ENCODE results near the gene RIMKLB. TPM values are rescaled to one million over a fixed set of nuclear protein-coding genes. Genes with fewer than 3 reads are reported as not detected.
"Not testable (repeated sequence)": the region's sequence is repeated elsewhere in the genome, so short reads cannot be mapped to it uniquely, and the experiment has no call there.

The RIMKLB gene
- polyA plus RNA-seq, 4 donors, result 9.5 to 42.7 (median 23.9) TPM

DNA sequence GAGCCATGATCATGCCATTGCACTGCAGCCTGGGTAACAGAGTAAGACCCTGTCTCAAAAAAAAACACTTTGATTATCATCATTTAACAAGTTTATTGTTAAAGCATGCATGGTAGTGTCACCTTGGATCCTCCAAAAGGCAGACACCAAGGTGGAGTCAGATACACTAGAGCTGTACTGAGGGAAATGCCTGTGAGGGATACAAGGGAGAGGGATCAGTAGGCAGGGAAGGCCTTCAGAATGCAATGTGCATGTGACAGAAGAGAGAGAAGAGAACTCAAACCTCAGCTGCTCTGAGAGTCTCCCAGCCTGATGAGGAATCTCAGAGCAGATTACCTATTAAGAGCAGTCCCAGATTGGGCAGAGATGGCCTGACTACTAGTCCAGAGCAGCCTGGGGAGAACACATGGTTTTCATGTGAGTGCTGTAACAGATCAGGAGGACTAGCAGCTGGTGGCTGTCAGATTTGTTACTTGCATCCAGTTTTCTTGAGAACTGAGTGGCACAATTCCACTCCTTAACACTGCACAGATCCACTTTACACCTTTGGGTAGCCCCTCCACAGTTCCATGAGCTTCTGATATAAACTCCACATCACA, 86.6 kb downstream of the RIMKLB start:
- peaks cover 0 to 2% (median 0%) of the 10 kb centered on the region in 3 donors for H3K27me3 ChIP-seq (ENCODE audit: control insufficient read depth in 3 of 3, insufficient read depth in 3 of 3, low read length in 3 of 3)
- H3K9me3 ChIP-seq (ENCODE audit: control insufficient read depth in 2 of 2, insufficient read depth in 1 of 2, low read depth in 1 of 2, low read length in 1 of 2), result peaks cover 0 to 3% of the 10 kb centered on the region in 2 donors
- peaks cover 0 to 2% (median 0%) of the 10 kb centered on the region in 3 donors for H3K36me3 ChIP-seq (ENCODE audit: control insufficient read depth in 3 of 3, insufficient read depth in 2 of 3, low read depth in 1 of 3, low read length in 3 of 3)
- no peaks in the 10 kb centered on the region for H3K4me1 ChIP-seq (ENCODE audit: control insufficient read depth in 3 of 3, insufficient read depth in 2 of 3, low read depth in 1 of 3, low read length in 2 of 3)
- DNase-seq, result no peak
- no peak for FAIRE-seq
- H3K4me3 ChIP-seq (ENCODE audit: low read depth in 1 of 3, low read length in 3 of 3), result no peak overlapping the region
- no peak overlapping the region for H3K27ac ChIP-seq (ENCODE audit: low read depth in 1 of 3, low read length in 2 of 3)

DNA sequence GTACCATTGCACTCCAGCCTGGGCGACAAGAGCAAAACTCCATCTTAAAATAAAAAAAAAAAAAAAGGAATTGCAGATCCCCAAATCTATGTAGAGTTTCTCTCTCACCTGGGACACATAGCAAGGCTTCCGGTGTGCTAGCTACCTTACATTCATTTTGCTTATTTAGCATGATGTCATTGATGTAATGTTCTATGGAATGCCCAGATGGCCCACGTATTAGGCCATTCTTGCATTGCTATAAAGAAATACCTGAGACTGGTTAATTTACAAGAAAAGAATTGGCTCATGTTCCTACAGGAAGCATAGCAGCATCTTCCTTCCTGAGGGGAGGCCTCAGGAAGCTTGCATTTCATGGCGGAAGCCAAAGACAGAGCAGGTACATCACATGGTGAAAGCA, 87.7 kb downstream of the RIMKLB start:
- Histone ChIP-seq H3K4me1 (ENCODE audit: control insufficient read depth in 3 of 3, insufficient read depth in 2 of 3, low read depth in 1 of 3, low read length in 2 of 3) (no peaks in the 10 kb centered on the region), H3K9me3 (ENCODE audit: control insufficient read depth in 2 of 2, insufficient read depth in 1 of 2, low read depth in 1 of 2, low read length in 1 of 2) (peaks cover 0 to 3% of the 10 kb centered on the region in 2 donors), H3K4me3 (ENCODE audit: low read depth in 1 of 3, low read length in 3 of 3) (no peak overlapping the region), H3K27ac (ENCODE audit: low read depth in 1 of 3, low read length in 2 of 3) (no peak overlapping the region), H3K27me3 (ENCODE audit: control insufficient read depth in 3 of 3, insufficient read depth in 3 of 3, low read length in 3 of 3) (peaks cover 0 to 2% (median 0%) of the 10 kb centered on the region in 3 donors), H3K36me3 (ENCODE audit: control insufficient read depth in 3 of 3, insufficient read depth in 2 of 3, low read depth in 1 of 3, low read length in 3 of 3) (peaks cover 0 to 2% (median 0%) of the 10 kb centered on the region in 3 donors)
- WGBS, 3 donors, result 80 to 89% (median 88%) methylated on average over 4 of the region's 4 CpGs
- DNase-seq (no peak), FAIRE-seq (no peak)

- DNase-seq; H3K27ac ChIP-seq (ENCODE audit: low read depth in 1 of 3, low read length in 2 of 3); H3K4me3 ChIP-seq (ENCODE audit: low read depth in 1 of 3, low read length in 3 of 3); H3K36me3 ChIP-seq (ENCODE audit: control insufficient read depth in 3 of 3, insufficient read depth in 2 of 3, low read depth in 1 of 3, low read length in 3 of 3); H3K4me1 ChIP-seq (ENCODE audit: control insufficient read depth in 3 of 3, insufficient read depth in 2 of 3, low read depth in 1 of 3, low read length in 2 of 3); H3K27me3 ChIP-seq (ENCODE audit: control insufficient read depth in 3 of 3, insufficient read depth in 3 of 3, low read length in 3 of 3); FAIRE-seq; H3K9me3 ChIP-seq (ENCODE audit: control insufficient read depth in 2 of 2, insufficient read depth in 1 of 2, low read depth in 1 of 2, low read length in 1 of 2): not testable (repeated sequence)
- WGBS, 3 donors, result 97 to 98% (median 98%) methylated on average over 10 to 28 of the region's 28 CpGs
These were observed 89.4 kb downstream of the RIMKLB start for GRCh38 chr12:8787206-8787605.

- H3K27me3 ChIP-seq (ENCODE audit: control insufficient read depth in 3 of 3, insufficient read depth in 3 of 3, low read length in 3 of 3); H3K4me1 ChIP-seq (ENCODE audit: control insufficient read depth in 3 of 3, insufficient read depth in 2 of 3, low read depth in 1 of 3, low read length in 2 of 3); H3K36me3 ChIP-seq (ENCODE audit: control insufficient read depth in 3 of 3, insufficient read depth in 2 of 3, low read depth in 1 of 3, low read length in 3 of 3); DNase-seq; H3K9me3 ChIP-seq (ENCODE audit: control insufficient read depth in 2 of 2, insufficient read depth in 1 of 2, low read depth in 1 of 2, low read length in 1 of 2); H3K4me3 ChIP-seq (ENCODE audit: low read depth in 1 of 3, low read length in 3 of 3); FAIRE-seq; H3K27ac ChIP-seq (ENCODE audit: low read depth in 1 of 3, low read length in 2 of 3): not testable (repeated sequence)
- WGBS, 3 donors, result 67 to 84% (median 83%) methylated on average over 13 of the region's 13 CpGs
These were observed 90.9 kb downstream of the RIMKLB start for GRCh38 chr12:8788706-8789105.

DNA sequence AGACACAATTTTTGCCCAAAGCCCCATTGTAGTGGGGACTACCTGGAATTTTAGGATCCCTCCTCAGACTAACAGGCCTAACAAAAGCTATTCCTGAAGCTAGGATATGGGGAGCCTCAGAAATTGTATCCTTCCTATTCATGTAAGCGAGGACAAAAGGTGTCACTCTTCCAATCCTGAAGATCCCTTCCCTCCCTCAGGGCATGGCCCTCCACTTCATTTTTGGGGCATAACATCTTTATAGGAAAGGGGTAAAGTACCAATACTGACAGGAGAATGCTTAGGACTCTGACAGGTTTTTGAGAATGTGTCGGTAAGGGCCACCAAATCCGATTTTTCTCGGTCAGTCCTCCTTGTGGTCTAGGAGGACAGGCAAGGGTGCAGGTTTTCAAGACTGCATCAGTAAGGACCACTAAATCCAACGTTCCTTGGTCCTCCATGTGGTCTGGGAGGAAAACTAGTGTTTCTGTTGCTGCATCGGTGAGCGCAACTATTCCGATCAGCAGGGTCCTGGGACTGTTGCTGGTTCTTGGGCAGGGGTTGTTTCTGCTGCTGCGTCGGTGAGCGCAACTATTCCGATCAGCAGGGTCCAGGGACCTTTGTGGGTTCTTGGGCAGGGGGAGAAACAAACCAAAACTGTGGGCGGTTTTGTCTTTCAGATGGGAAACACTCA, 91.7 kb downstream of the RIMKLB start:
- 79 to 88% (median 82%) methylated on average over 12 to 13 of the region's 13 CpGs for WGBS, 3 donors
- H3K36me3 ChIP-seq (ENCODE audit: control insufficient read depth in 3 of 3, insufficient read depth in 2 of 3, low read depth in 1 of 3, low read length in 3 of 3); H3K4me3 ChIP-seq (ENCODE audit: low read depth in 1 of 3, low read length in 3 of 3); H3K4me1 ChIP-seq (ENCODE audit: control insufficient read depth in 3 of 3, insufficient read depth in 2 of 3, low read depth in 1 of 3, low read length in 2 of 3); H3K9me3 ChIP-seq (ENCODE audit: control insufficient read depth in 2 of 2, insufficient read depth in 1 of 2, low read depth in 1 of 2, low read length in 1 of 2); DNase-seq; H3K27me3 ChIP-seq (ENCODE audit: control insufficient read depth in 3 of 3, insufficient read depth in 3 of 3, low read length in 3 of 3); FAIRE-seq; H3K27ac ChIP-seq (ENCODE audit: low read depth in 1 of 3, low read length in 2 of 3): not testable (repeated sequence)

DNA sequence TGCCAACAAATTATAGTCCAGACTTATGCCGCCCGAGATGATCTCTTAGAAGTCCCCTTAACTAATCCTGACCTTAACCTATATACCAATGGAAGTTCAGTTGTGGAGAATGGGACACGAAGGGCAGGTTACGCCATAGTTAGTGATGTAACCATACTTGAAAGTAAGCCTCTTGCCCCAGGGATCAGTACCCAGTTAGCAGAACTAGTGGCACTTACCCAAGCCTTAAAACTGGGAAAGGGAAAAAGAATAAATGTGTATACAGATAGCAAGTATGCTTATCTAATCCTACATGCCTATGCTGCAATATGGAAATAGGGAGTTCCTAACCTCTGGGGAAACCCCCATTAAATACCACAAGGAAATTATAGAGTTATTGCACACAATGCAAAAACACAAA, 95.4 kb downstream of the RIMKLB start:
- H3K27ac ChIP-seq (ENCODE audit: low read depth in 1 of 3, low read length in 2 of 3); FAIRE-seq; H3K27me3 ChIP-seq (ENCODE audit: control insufficient read depth in 3 of 3, insufficient read depth in 3 of 3, low read length in 3 of 3); H3K4me3 ChIP-seq (ENCODE audit: low read depth in 1 of 3, low read length in 3 of 3); H3K36me3 ChIP-seq (ENCODE audit: control insufficient read depth in 3 of 3, insufficient read depth in 2 of 3, low read depth in 1 of 3, low read length in 3 of 3); H3K9me3 ChIP-seq (ENCODE audit: control insufficient read depth in 2 of 2, insufficient read depth in 1 of 2, low read depth in 1 of 2, low read length in 1 of 2); DNase-seq; H3K4me1 ChIP-seq (ENCODE audit: control insufficient read depth in 3 of 3, insufficient read depth in 2 of 3, low read depth in 1 of 3, low read length in 2 of 3): not testable (repeated sequence)
- WGBS, 3 donors, result 81 to 92% (median 88%) methylated on average over 4 of the region's 4 CpGs

DNA sequence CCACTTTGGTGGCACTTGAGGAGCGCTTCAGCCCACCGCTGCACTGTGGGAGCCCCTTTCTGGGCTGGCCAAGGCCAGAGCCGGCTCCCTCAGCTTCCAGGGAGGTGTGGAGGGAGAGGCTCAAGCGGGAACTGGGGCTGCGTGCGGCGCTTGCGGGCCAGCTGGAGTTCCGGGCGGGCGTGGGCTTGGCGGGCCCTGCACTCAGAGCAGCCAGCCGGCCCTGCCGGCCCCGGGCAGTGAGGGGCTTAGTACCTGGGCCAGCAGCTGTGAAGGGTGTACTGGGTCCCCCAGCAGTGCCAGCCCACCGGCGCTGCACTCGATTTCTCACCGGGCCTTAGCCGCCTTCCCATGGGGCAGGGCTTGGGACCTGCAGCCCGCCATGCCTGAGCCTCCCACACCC, 96.8 kb downstream of the RIMKLB start:
- FAIRE-seq; H3K27ac ChIP-seq (ENCODE audit: low read depth in 1 of 3, low read length in 2 of 3); H3K9me3 ChIP-seq (ENCODE audit: control insufficient read depth in 2 of 2, insufficient read depth in 1 of 2, low read depth in 1 of 2, low read length in 1 of 2); H3K36me3 ChIP-seq (ENCODE audit: control insufficient read depth in 3 of 3, insufficient read depth in 2 of 3, low read depth in 1 of 3, low read length in 3 of 3); DNase-seq; H3K27me3 ChIP-seq (ENCODE audit: control insufficient read depth in 3 of 3, insufficient read depth in 3 of 3, low read length in 3 of 3); H3K4me1 ChIP-seq (ENCODE audit: control insufficient read depth in 3 of 3, insufficient read depth in 2 of 3, low read depth in 1 of 3, low read length in 2 of 3); H3K4me3 ChIP-seq (ENCODE audit: low read depth in 1 of 3, low read length in 3 of 3): not testable (repeated sequence)
- WGBS, 3 donors, result 96 to 97% (median 97%) methylated on average over 10 to 21 of the region's 21 CpGs

GRCh38 chr12:8796831-8797626, 99.2 kb downstream of the RIMKLB start:
- no peak overlapping the region for H3K4me3 ChIP-seq (ENCODE audit: low read depth in 1 of 3, low read length in 3 of 3)
- FAIRE-seq, result no peak
- 74 to 78% (median 78%) methylated on average over 5 of the region's 5 CpGs for WGBS, 3 donors

More at GRCh38 chr12:8796831-8797626, 99.2 kb downstream of the RIMKLB start:
- H3K36me3 ChIP-seq (ENCODE audit: control insufficient read depth in 3 of 3, insufficient read depth in 2 of 3, low read depth in 1 of 3, low read length in 3 of 3), result no peaks in the 10 kb centered on the region
- H3K9me3 ChIP-seq (ENCODE audit: control insufficient read depth in 2 of 2, insufficient read depth in 1 of 2, low read depth in 1 of 2, low read length in 1 of 2), result peaks cover 0 to 4% of the 10 kb centered on the region in 2 donors
- DNase-seq, result no peak
- no peaks in the 10 kb centered on the region for H3K27me3 ChIP-seq (ENCODE audit: control insufficient read depth in 3 of 3, insufficient read depth in 3 of 3, low read length in 3 of 3)
- no peaks in the 10 kb centered on the region for H3K4me1 ChIP-seq (ENCODE audit: control insufficient read depth in 3 of 3, insufficient read depth in 2 of 3, low read depth in 1 of 3, low read length in 2 of 3)
- no peak overlapping the region for H3K27ac ChIP-seq (ENCODE audit: low read depth in 1 of 3, low read length in 2 of 3)
